Lung (tissue), 12 donors: ENCODE results near the gene FAM184B. TPM values are rescaled to one million over a fixed set of nuclear protein-coding genes. Genes with fewer than 3 reads are reported as not detected.

Source experiments
- ATAC-seq: fragments of 200-7000 bp; cut with Tn5 transposase; one replicate; pipeline ENCODE4 v1.9.1; 2020; ENCODE audit warnings: moderate number of reproducible peaks; ENCODE audit not compliant: insufficient read depth, low FRiP score
- DNase-seq, 3 donors: peaks; one replicate each; pipeline ENCODE4 v3.0.0-alpha.2; 2013 to 2017
- H3K27ac ChIP-seq, 2 donors: one replicate each; pipeline ENCODE4 v1.5.1; 2013; ENCODE audit warnings: mild to moderate bottlenecking in 2 of 2, moderate library complexity in 2 of 2, control low read depth in 1 of 2, inconsistent platforms in 1 of 2, low read depth in 1 of 2, low read length in 1 of 2
- H3K27me3 ChIP-seq, 3 donors: one replicate each; pipeline ENCODE4 v1.5.1; 2013; ENCODE audit warnings: low read length in 2 of 3; ENCODE audit not compliant: control insufficient read depth in 3 of 3, insufficient read depth in 3 of 3
- H3K36me3 ChIP-seq, 4 donors: one replicate each; pipeline ENCODE4 v1.5.1; 2013; ENCODE audit warnings: low read length in 4 of 4, mild to moderate bottlenecking in 1 of 4, moderate library complexity in 1 of 4; ENCODE audit not compliant: control insufficient read depth in 4 of 4, insufficient read depth in 4 of 4
- H3K4me1 ChIP-seq, 5 donors: one replicate each; pipeline ENCODE4 v1.5.1; 2013; ENCODE audit warnings: low read length in 5 of 5, mild to moderate bottlenecking in 2 of 5, moderate library complexity in 1 of 5; ENCODE audit not compliant: control insufficient read depth in 5 of 5, insufficient read depth in 5 of 5
- H3K4me3 ChIP-seq: one replicate; pipeline ENCODE4 v1.5.1; 2013; ENCODE audit warnings: mild to moderate bottlenecking, control low read depth, moderate library complexity
- H3K9ac ChIP-seq, 2 donors: one replicate each; pipeline ENCODE4 v1.5.1; 2013; ENCODE audit warnings: low read length in 2 of 2, control low read depth in 1 of 2; ENCODE audit not compliant: insufficient read depth in 1 of 2
- H3K9me3 ChIP-seq, 4 donors: one replicate each; pipeline ENCODE4 v1.5.1; 2013; ENCODE audit warnings: low read length in 3 of 4, mild to moderate bottlenecking in 1 of 4, moderate library complexity in 1 of 4; ENCODE audit not compliant: control insufficient read depth in 4 of 4, insufficient read depth in 3 of 4
- CTCF ChIP-seq: IDR thresholded peaks from 2 replicates; pipeline ENCODE4 v1.5.1; 2012; ENCODE audit warnings: mild to moderate bottlenecking; ENCODE audit errors: control extremely low read depth, extremely low read depth
- WGBS, 2 donors: extraction: QIAGEN DNeasy Blood & Tissue Kit; methylation state at CpG; one replicate each; pipeline ENCODE4 v1.1.7; 2013; 5-methylcytosine and 5-hydroxymethylcytosine counted together
- polyA plus RNA-seq, 2 donors: library from polyadenylated mRNA; stranded (reverse); fragments of 200-250 nt; gene quantifications; one replicate each; pipeline ENCODE4 v1.2.1, GENCODE V29; 2013
- total RNA-seq, 2 donors: library from RNA; depleted of rRNA in 1 of 2; stranded (reverse); fragments of >200 nt in 1 of 2; gene quantifications; one replicate each; pipeline ENCODE4 v1.2.1, GENCODE V29; 2014 to 2021
- donor health status: control.
- donor health status: control.
- donor health status: Bipolar disorder and iron deficiency.
- donor health status: healthy.
- donor health status: DM: yes; HTN: yes; CAD: no.

The FAM184B gene
- total and polyA plus RNA-seq, 4 donors, result 0.06 to 0.18 (median 0.09) TPM

- no peak for TF ChIP-seq CTCF
- peak in 2 of 3 donors; percentile 1 to 4 for DNase-seq
- 82 to 87% methylated on average over 16 of the region's 16 CpGs for WGBS, 2 donors
- no peak overlapping the region for H3K9ac ChIP-seq
- no peaks in the 10 kb centered on the region for H3K27me3 ChIP-seq
- no peak overlapping the region for H3K4me3 ChIP-seq
- ATAC-seq, result no peak
- no peaks in the 10 kb centered on the region for H3K36me3 ChIP-seq
- H3K9me3 ChIP-seq, result no peaks in the 10 kb centered on the region
- H3K4me1 ChIP-seq, result no peaks in the 10 kb centered on the region
- no peak overlapping the region for H3K27ac ChIP-seq
Measured at GRCh38 chr4:17721496-17722355, 59.7 kb downstream of the FAM184B start.

- Histone ChIP-seq H3K9me3 (no peaks in the 10 kb centered on the region), H3K4me3 (no peak overlapping the region), H3K27me3 (no peaks in the 10 kb centered on the region), H3K4me1 (no peaks in the 10 kb centered on the region), H3K36me3 (no peaks in the 10 kb centered on the region), H3K27ac (no peak overlapping the region), H3K9ac (no peak overlapping the region)
- no peak for DNase-seq
- TF ChIP-seq CTCF, result no peak
- WGBS, 2 donors, result 80 to 86% methylated on average over 5 of the region's 5 CpGs
- ATAC-seq, result no peak
Measured at GRCh38 chr4:17719106-17719505, 62.3 kb downstream of the FAM184B start.

- Histone ChIP-seq H3K4me3 (no peak overlapping the region), H3K4me1 (no peaks in the 10 kb centered on the region), H3K36me3 (no peaks in the 10 kb centered on the region), H3K9me3 (no peaks in the 10 kb centered on the region), H3K27ac (no peak overlapping the region), H3K27me3 (no peaks in the 10 kb centered on the region), H3K9ac (no peak overlapping the region)
- ATAC-seq, result no peak
- peak in 1 of 3 donors; percentile 6 for DNase-seq
- WGBS, 2 donors, result 61 to 83% methylated on average over 3 of the region's 3 CpGs
- TF ChIP-seq CTCF, result no peak
Measured at GRCh38 chr4:17718471-17718870, 63.0 kb downstream of the FAM184B start.
